HEK293 (cell line): ENCODE data around the gene LMCD1.

ENCODE experiments used
- CTCF ChIA-PET: fragments of 350-600 bp; formaldehyde crosslinking; extraction: SDS; loops from one replicate; lab custom pipeline; 2021; ENCODE audit warnings: antibody characterized with exemption; lab: Yijun Ruan, JAX
- POLR2A ChIA-PET: fragments of 300-600 bp; formaldehyde crosslinking; extraction: SDS; loops from one replicate; lab custom pipeline; 2020; ENCODE audit warnings: antibody characterized with exemption, inconsistent platforms; lab: Yijun Ruan, JAX
- H3K27ac ChIP-seq: fragments of 200-500 bp; sonication (Bioruptor generic); 2 replicates; pipeline ENCODE4 v1.5.1; 2014; ENCODE audit warnings: low read depth, low read length, control low read depth, inconsistent platforms; ENCODE audit errors: extremely low read depth
- H3K36me3 ChIP-seq, 2 experiments: fragments of 200-500 bp in 1 of 2; sonication (Bioruptor generic) in 1 of 2; 1 replicate in 1 of 2; 2 replicates in 1 of 2; pipeline ENCODE4 v1.5.1; 2014 to 2017; ENCODE audit warnings: inconsistent platforms in 2 of 2, low read length in 2 of 2; ENCODE audit not compliant: control insufficient read depth in 2 of 2, insufficient read depth in 1 of 2
- H3K4me1 ChIP-seq: fragments of 200-500 bp; sonication (Bioruptor generic); 2 replicates; pipeline ENCODE4 v1.5.1; 2014; ENCODE audit warnings: mild to moderate bottlenecking, low read length, inconsistent platforms; ENCODE audit not compliant: control insufficient read depth, insufficient read depth
- H3K4me3 ChIP-seq: 2 replicates; pipeline ENCODE4 v1.5.1; 2011; ENCODE audit warnings: low read depth, mild to moderate bottlenecking, control low read depth, low read length, moderate library complexity
- H3K9me3 ChIP-seq: fragments of 200-500 bp; sonication (Bioruptor generic); 2 replicates; pipeline ENCODE4 v1.5.1; 2014; ENCODE audit warnings: low read depth, low read length, inconsistent platforms; ENCODE audit not compliant: control insufficient read depth, insufficient read depth
- AEBP2 ChIP-seq: fragments of 450-650 bp; formaldehyde crosslinking; IDR thresholded peaks from 2 replicates; pipeline ENCODE4 v1.5.1; 2016; ENCODE audit warnings: missing biosample characterization, missing genetic modification characterization, borderline replicate concordance
- BCL11B ChIP-seq: fragments of 450-650 bp; formaldehyde crosslinking; IDR thresholded peaks from 2 replicates; pipeline ENCODE4 v1.5.1; 2016; ENCODE audit warnings: low read depth, missing biosample characterization, missing genetic modification characterization
- HOXD13 ChIP-seq: sonication (generic); formaldehyde crosslinking; IDR thresholded peaks from 2 replicates; pipeline ENCODE4 v1.8.0; 2022; ENCODE audit warnings: missing genetic modification reagents, borderline replicate concordance
- KLF17 ChIP-seq: fragments of 450-650 bp; formaldehyde crosslinking; IDR thresholded peaks from 2 replicates; pipeline ENCODE4 v1.5.1; 2016; ENCODE audit warnings: missing biosample characterization, missing genetic modification characterization
- OSR2 ChIP-seq: fragments of 450-650 bp; formaldehyde crosslinking; IDR thresholded peaks from 2 replicates; pipeline ENCODE4 v1.5.1; 2016; ENCODE audit warnings: missing biosample characterization, missing genetic modification characterization
- TCF7L2 ChIP-seq: IDR thresholded peaks from 2 replicates; pipeline ENCODE4 v1.6.1; 2011; ENCODE audit warnings: low read depth, mild to moderate bottlenecking, inconsistent platforms, low read length, moderate library complexity, borderline replicate concordance
- YY2 ChIP-seq: fragments of 450-650 bp; formaldehyde crosslinking; IDR thresholded peaks from 2 replicates; pipeline ENCODE4 v1.5.1; 2016; ENCODE audit warnings: missing biosample characterization, missing genetic modification characterization
- ZFP3 ChIP-seq: fragments of 450-650 bp; formaldehyde crosslinking; IDR thresholded peaks from 2 replicates; pipeline ENCODE4 v1.5.1; 2016; ENCODE audit warnings: low read depth, missing biosample characterization, missing genetic modification characterization
- ZNF112 ChIP-seq: fragments of 450-650 bp; formaldehyde crosslinking; IDR thresholded peaks from 2 replicates; pipeline ENCODE4 v1.5.0; 2017; ENCODE audit warnings: missing biosample characterization, missing genetic modification characterization
- ZNF184 ChIP-seq: fragments of 450-650 bp; IDR thresholded peaks from 2 replicates; pipeline ENCODE4 v1.5.1; 2018; ENCODE audit warnings: missing biosample characterization, mild to moderate bottlenecking, missing genetic modification characterization
- ZNF19 ChIP-seq: fragments of 450-650 bp; formaldehyde crosslinking; IDR thresholded peaks from 2 replicates; pipeline ENCODE4; 2016; ENCODE audit warnings: missing biosample characterization, missing genetic modification characterization, low read depth
- ZNF2 ChIP-seq: fragments of 450-650 bp; formaldehyde crosslinking; IDR thresholded peaks from 2 replicates; pipeline ENCODE4 v1.5.1; 2016; ENCODE audit warnings: missing biosample characterization, missing genetic modification characterization
- ZNF202 ChIP-seq: fragments of 450-650 bp; formaldehyde crosslinking; IDR thresholded peaks from 2 replicates; pipeline ENCODE4 v1.5.1; 2016; ENCODE audit warnings: missing biosample characterization, missing genetic modification characterization, borderline replicate concordance
- ZNF23 ChIP-seq: fragments of 450-650 bp; formaldehyde crosslinking; IDR thresholded peaks from 2 replicates; pipeline ENCODE4 v1.5.1; 2016; ENCODE audit warnings: missing biosample characterization, missing genetic modification characterization, borderline replicate concordance
- ZNF248 ChIP-seq: fragments of 450-650 bp; formaldehyde crosslinking; IDR thresholded peaks from 2 replicates; pipeline ENCODE4 v1.5.1; 2017; ENCODE audit warnings: missing biosample characterization, missing genetic modification characterization
- ZNF280C ChIP-seq: fragments of 450-650 bp; formaldehyde crosslinking; IDR thresholded peaks from 2 replicates; pipeline ENCODE4 v1.5.1; 2016; ENCODE audit warnings: missing biosample characterization, missing genetic modification characterization
- ZNF398 ChIP-seq: fragments of 450-650 bp; formaldehyde crosslinking; IDR thresholded peaks from 2 replicates; pipeline ENCODE4 v1.5.1; 2017; ENCODE audit warnings: missing biosample characterization, missing genetic modification characterization
- ZNF610 ChIP-seq: fragments of 450-650 bp; formaldehyde crosslinking; IDR thresholded peaks from 2 replicates; pipeline ENCODE4 v1.5.1; 2016; ENCODE audit warnings: missing biosample characterization, missing genetic modification characterization, borderline replicate concordance
- ZNF670 ChIP-seq: fragments of 450-650 bp; formaldehyde crosslinking; IDR thresholded peaks from 2 replicates; pipeline ENCODE4 v1.5.1; 2016; ENCODE audit warnings: missing biosample characterization, missing genetic modification characterization, low read depth
- ZNF777 ChIP-seq: fragments of 450-650 bp; formaldehyde crosslinking; IDR thresholded peaks from 2 replicates; pipeline ENCODE4 v1.5.1; 2017; ENCODE audit warnings: missing biosample characterization, missing genetic modification characterization, borderline replicate concordance
- ZNF843 ChIP-seq: fragments of 450-650 bp; formaldehyde crosslinking; IDR thresholded peaks from 2 replicates; pipeline ENCODE4 v1.5.1; 2016; ENCODE audit warnings: missing biosample characterization, missing genetic modification characterization
- ZXDB ChIP-seq: fragments of 450-650 bp; formaldehyde crosslinking; IDR thresholded peaks from 2 replicates; pipeline ENCODE4 v1.5.1; 2016; ENCODE audit warnings: missing biosample characterization, missing genetic modification characterization
- TF ChIP-seq, protein P1 (sequence below): fragments of 450-650 bp; formaldehyde crosslinking; IDR thresholded peaks from 2 replicates; pipeline ENCODE4 v1.5.1; 2016; ENCODE audit warnings: missing biosample characterization, missing genetic modification characterization

LMCD1 gene

DNA sequence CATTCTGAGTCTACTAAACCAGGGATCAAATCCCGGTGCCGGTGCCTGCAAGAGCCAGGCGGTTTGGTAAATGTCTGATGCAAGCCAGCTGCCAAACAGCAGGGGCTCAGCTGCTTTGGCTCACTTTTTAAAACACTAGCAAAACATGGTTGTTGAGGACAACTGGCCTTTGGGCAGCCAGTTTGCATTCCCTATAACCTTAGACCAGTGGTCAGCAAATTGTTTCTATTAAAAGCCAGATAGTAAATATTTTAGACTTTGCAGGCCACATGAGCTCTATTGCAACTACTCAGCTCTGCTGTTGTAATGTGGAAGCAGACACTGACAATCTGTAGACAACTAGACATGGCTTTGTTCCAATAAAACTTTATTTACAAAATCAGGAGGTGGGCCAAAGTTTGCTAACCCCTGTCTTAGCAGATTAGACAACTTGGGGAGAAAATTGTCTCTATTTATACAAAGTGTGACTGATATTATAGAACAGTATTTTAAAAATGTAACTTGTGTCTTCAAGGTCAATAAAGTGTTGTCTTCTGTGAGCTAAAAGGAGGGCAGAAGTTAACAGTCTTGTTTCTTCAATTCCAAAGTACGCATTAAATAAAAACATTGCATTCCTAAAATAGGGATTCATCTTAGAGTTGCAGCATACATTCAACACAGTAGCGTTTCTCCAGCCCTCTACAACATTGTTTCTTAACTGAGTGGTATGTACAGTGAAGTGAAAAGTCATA is 75.4 kb downstream of the LMCD1 start:
- peaks cover 0 to 5% of the 10 kb centered on the region in 2 experiments; a peak in 1 of 3 replicates for H3K36me3 ChIP-seq
- H3K4me3 ChIP-seq = no peak overlapping the region
- CTCF ChIA-PET = interaction anchor here (0.6 kb wide), 1 partner anchor 448 kb away, joined by 3 read pairs; no protein-coding TSS in a partner anchor
- no peaks in the 10 kb centered on the region for H3K4me1 ChIP-seq
- TF ChIP-seq YY2 (tag by site-specific recombination) = no peak
- no peak for TF ChIP-seq TCF7L2
- no peak for TF ChIP-seq ZNF202 (tag by site-specific recombination)
- no peak for TF ChIP-seq ZXDB
- no peak for TF ChIP-seq AEBP2 (tag by site-specific recombination)
- no peak for TF ChIP-seq ZNF843
- TF ChIP-seq ZNF670 (tag by site-specific recombination) = no peak
- H3K27ac ChIP-seq = no peak overlapping the region
- POLR2A ChIA-PET = no interaction called here
- no peaks in the 10 kb centered on the region for H3K9me3 ChIP-seq

GRCh38 chr3:8578282-8578681 is 76.7 kb downstream of the LMCD1 start:
- CTCF ChIA-PET = no interaction called here
- TF ChIP-seq ZNF19 (tag by site-specific recombination) (no peak), ZNF23 (tag by site-specific recombination) (no peak), ZNF777 (tag by site-specific recombination) (no peak), ZNF2 (tag by site-specific recombination) (no peak), KLF17 (tag by site-specific recombination) (no peak), ZNF184 (no peak), ZNF112 (tag by site-specific recombination) (no peak), ZNF280C (no peak)
- TF ChIP-seq, all 188 proteins: peak for 0
- H3K9me3 ChIP-seq = no peaks in the 10 kb centered on the region
- no peak overlapping the region for H3K4me3 ChIP-seq
- no peak overlapping the region for H3K27ac ChIP-seq
- POLR2A ChIA-PET = no interaction called here
- H3K36me3 ChIP-seq = peaks cover 0 to 1% of the 10 kb centered on the region in 2 experiments; a peak in 1 of 3 replicates
- no peaks in the 10 kb centered on the region for H3K4me1 ChIP-seq

GRCh38 chr3:8579096-8579495 is 77.5 kb downstream of the LMCD1 start:
- no peak overlapping the region for H3K4me3 ChIP-seq
- TF ChIP-seq ZNF248 (tag by site-specific recombination) (no peak), ZNF610 (tag by site-specific recombination) (no peak), KLF17 (tag by site-specific recombination) (no peak), HOXD13 (CRISPR knock-in tag) (no peak), ZFP3 (tag by site-specific recombination) (no peak), BCL11B (tag by site-specific recombination) (no peak), ZNF398 (no peak), OSR2 (tag by site-specific recombination) (no peak)
- TF ChIP-seq, protein P1, sequence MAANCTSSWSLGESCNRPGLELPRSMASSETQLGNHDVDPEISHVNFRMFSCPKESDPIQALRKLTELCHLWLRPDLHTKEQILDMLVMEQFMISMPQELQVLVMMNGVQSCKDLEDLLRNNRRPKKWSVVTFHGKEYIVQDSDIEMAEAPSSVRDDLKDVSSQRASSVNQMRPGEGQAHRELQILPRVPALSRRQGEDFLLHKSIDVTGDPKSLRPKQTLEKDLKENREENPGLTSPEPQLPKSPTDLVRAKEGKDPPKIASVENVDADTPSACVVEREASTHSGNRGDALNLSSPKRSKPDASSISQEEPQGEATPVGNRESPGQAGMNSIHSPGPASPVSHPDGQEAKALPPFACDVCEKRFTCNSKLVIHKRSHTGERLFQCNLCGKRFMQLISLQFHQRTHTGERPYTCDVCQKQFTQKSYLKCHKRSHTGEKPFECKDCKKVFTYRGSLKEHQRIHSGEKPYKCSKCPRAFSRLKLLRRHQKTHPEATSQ (tag by site-specific recombination) = no peak

More at GRCh38 chr3:8579096-8579495, 77.5 kb downstream of the LMCD1 start:
- ChIA-PET CTCF (no interaction called here), POLR2A (no interaction called here)
- Histone ChIP-seq H3K27ac (no peak overlapping the region), H3K9me3 (no peaks in the 10 kb centered on the region), H3K4me1 (no peaks in the 10 kb centered on the region), H3K36me3 (no peaks in the 10 kb centered on the region)
